Measurements from ENCODE around the gene LPAR5. TPM values are rescaled to one million over a fixed set of nuclear protein-coding genes. Genes with fewer than 3 reads are reported as not detected.

LPAR5 gene
- total RNA-seq, 3 donors from 2014 or later, result 12.0 to 30.5 (median 22.7) TPM

DNA sequence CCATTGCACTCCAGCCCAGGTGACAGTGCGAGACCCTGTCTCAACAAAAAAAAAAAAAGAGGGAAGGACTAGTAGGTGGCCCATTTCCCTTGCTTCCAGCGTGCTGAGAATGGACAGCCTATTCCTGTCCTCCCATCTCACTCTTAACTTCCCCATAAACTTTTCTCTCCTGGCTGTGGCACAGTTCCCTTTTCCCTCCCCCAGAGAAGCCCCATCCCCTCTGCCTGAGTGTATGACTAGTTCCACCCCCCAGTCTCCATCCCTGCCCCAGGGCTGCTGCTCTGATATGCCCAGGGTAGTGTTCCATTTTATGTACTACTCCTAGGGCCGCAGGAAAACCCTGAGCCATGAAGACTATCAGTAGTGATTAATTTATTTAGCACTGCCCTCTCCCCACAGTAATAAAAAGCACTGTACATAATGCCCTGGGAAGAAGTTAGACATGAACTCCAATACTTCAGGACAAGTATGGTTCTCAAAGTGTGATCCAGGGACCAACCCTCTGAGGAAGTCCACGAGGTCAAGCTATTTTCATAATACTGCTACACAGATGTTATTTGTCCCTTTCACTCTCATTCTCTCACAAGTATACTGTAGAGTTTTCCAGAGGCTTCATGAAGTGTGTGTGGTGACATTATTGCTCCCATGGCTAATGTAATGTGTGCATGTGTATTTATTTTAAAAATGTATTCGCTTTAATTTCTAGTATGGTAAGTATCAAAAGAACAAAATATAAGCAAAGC, 17.1 kb downstream of the LPAR5 start:
- no peaks in the 10 kb centered on the region for H3K9me3 ChIP-seq
- no peak for ATAC-seq
- no peak for DNase-seq
- no peak overlapping the region for H3K4me3 ChIP-seq
- TF ChIP-seq, protein P1, sequence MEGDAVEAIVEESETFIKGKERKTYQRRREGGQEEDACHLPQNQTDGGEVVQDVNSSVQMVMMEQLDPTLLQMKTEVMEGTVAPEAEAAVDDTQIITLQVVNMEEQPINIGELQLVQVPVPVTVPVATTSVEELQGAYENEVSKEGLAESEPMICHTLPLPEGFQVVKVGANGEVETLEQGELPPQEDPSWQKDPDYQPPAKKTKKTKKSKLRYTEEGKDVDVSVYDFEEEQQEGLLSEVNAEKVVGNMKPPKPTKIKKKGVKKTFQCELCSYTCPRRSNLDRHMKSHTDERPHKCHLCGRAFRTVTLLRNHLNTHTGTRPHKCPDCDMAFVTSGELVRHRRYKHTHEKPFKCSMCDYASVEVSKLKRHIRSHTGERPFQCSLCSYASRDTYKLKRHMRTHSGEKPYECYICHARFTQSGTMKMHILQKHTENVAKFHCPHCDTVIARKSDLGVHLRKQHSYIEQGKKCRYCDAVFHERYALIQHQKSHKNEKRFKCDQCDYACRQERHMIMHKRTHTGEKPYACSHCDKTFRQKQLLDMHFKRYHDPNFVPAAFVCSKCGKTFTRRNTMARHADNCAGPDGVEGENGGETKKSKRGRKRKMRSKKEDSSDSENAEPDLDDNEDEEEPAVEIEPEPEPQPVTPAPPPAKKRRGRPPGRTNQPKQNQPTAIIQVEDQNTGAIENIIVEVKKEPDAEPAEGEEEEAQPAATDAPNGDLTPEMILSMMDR (IDR thresholded peaks at IDR 0.05), result no peak
- peaks cover 5% of the 10 kb centered on the region for H3K4me1 ChIP-seq (ENCODE audit: low read depth)
- intact Hi-C loops (cut with DNase I, micrococcal nuclease), result no loop called here
- peaks cover 7% of the 10 kb centered on the region for H3K36me3 ChIP-seq (ENCODE audit: low read depth)

DNA sequence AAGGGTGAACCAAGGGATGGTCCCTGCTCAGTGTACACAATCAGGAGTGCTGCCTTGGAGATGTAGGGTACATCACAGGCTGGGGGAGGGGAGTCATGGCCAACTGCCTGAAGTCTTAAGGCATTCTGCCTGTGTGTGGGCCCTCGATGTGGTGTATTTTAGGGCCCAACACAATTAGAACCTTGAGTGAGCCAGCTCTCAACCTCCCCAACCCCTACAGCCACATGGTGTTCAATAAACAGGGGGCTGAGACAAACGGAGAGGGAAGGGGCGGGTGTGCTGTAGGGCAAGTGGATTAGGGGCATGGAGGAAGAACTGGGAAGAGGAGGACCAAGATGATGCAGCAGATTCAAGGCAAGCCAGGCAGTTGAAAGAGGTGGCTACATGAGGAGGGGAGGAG, 20.0 kb downstream of the LPAR5 start:
- peaks cover 21% of the 10 kb centered on the region for H3K4me1 ChIP-seq (ENCODE audit: low read depth)
- H3K4me3 ChIP-seq, result no peak overlapping the region
- intact Hi-C loops (cut with DNase I, micrococcal nuclease), result no loop called here
- no peak for ATAC-seq
- TF ChIP-seq, protein P1 (IDR thresholded peaks at IDR 0.05), result no peak
- peaks cover 4% of the 10 kb centered on the region for H3K36me3 ChIP-seq (ENCODE audit: low read depth)
- no peaks in the 10 kb centered on the region for H3K9me3 ChIP-seq
- no peak for DNase-seq

DNA sequence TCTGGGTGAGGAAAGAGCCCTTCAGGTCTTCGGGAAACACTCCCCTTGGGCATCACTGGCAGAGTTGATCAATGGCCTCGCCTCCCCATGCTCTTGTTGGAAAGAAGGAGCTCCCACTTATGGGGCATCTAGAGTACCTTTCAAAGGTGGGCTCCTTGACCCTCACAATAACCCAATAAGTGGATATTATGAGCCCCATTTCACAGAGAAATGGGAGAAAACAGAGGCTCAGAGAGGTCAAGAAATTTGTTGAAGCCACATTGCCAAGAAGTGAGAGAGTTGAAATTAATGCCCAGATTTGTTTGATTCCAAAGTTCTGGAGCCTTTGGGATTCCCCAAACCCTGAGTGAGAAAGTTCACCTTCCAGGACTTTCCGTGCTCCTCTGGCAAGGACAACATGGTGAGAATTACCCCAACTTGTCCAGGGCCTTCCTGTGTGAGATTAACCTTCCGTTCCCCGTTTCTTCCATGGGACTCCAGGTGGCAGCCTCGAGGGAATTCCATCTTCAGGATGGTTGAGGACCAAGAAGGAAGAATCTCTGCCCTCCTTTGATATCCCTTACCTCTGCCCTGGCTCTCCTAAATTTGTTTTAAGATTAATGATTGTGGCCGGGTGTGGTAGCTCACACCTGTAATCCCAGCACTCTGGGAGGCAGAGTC, 21.1 kb downstream of the LPAR5 start:
- intact Hi-C loops (cut with DNase I, micrococcal nuclease), result no loop called here
- ATAC-seq (peak; percentile 2), DNase-seq (peak in 1 of 3 donors; percentile 51)
- H3K4me1 ChIP-seq (ENCODE audit: low read depth), result peaks cover 21% of the 10 kb centered on the region
- H3K36me3 ChIP-seq (ENCODE audit: low read depth), result peaks cover under 1% of the 10 kb centered on the region
- no peak overlapping the region for H3K4me3 ChIP-seq
- TF ChIP-seq, protein P1 (IDR thresholded peaks at IDR 0.05), result no peak
- H3K9me3 ChIP-seq, result no peaks in the 10 kb centered on the region

DNA sequence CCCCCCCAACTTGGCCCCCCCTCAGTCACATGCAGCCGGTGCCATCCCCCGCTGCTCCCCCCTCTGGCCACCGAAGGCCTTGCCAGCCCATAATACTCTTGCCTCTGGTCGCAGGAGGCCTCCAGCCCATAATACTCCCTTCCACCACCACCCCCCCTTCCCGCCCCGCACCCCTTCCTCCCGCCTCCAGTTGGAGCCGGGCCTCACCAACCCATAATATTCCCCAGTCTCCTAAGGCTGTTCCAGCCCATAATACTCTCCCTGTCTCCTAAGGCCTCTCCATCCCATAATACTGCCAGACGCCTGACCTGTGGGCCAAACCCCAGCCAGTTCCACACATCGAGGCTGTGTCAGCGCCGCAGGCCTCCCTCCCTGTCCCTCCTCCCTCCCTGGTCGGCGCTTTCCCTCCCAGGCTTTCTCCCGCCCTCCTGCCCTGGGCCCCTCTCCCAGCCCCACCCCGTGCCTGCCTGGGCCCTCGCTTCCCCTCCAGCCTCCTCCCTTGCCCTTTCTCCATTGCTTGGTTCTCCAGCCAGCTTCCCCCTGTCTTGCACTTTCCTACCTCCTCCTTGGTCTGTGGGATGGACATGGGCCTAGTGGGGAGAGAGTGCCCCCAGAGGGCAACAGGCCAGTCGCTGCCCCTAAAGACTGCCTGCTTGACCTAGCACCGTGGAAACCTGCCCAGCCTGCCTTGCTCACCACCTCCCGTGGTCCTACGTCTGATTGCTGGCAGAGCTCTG, 21.8 kb downstream of the LPAR5 start:
- Histone ChIP-seq H3K4me1 (ENCODE audit: low read depth) (peaks cover 21% of the 10 kb centered on the region), H3K4me3 (no peak overlapping the region), H3K36me3 (ENCODE audit: low read depth) (no peaks in the 10 kb centered on the region), H3K9me3 (no peaks in the 10 kb centered on the region)
- peak; percentile 79 for ATAC-seq
- peak; percentile 91 to 92 (median 91) for DNase-seq
- intact Hi-C loops (cut with DNase I, micrococcal nuclease), result no loop called here
- TF ChIP-seq, protein P1 (IDR thresholded peaks at IDR 0.05), result no peak

DNA sequence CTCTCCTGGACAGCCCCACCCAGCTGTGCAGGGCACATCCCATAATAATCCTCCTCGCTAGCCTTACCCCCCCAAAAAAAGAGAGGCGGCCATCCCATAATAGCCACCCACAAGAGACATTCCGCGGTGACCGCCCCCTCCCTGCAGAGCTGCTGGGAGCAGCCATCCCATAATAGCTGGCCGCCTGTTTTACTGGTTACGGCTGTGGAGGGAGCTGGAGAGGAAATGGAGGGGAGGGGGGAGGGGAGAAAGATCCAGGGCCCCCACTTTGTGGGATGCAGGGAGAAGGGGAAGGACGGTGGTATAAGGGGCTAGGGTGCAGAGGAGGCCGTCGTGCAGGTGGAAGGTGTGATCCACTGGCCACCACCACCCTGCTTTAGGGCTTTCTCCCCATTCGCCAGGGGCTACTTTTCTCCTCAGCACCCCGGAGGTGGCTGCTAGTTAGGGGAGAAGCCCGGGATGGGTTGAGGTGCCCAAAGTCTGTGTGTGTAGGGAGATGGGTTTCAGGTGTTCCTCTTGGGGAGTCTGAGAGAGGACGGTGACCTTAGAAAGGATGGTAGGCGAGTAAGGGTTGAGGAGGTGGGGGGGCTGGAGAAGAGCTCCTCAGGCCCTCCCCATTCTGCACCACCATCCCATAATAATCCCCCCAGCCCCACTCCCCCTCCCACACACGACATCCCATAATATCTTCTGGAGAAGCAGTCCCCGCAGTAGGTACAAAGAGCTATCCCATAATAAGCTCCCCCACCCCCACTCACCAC, 22.6 kb downstream of the LPAR5 start:
- peak; percentile 48 for ATAC-seq
- peak; percentile 86 to 89 (median 86) for DNase-seq
- Histone ChIP-seq H3K9me3 (no peaks in the 10 kb centered on the region), H3K4me3 (no peak overlapping the region), H3K36me3 (ENCODE audit: low read depth) (no peaks in the 10 kb centered on the region), H3K4me1 (ENCODE audit: low read depth) (peaks cover 21% of the 10 kb centered on the region)
- intact Hi-C loops (cut with DNase I, micrococcal nuclease), result no loop called here
- TF ChIP-seq, protein P1 (IDR thresholded peaks at IDR 0.05), result no peak

All from mucosa of descending colon (tissue), 3 donors.